Endothelial cell (in vitro differentiated cells): Measurements from ENCODE around the gene GPR65. TPM values are rescaled to one million over a fixed set of nuclear protein-coding genes. Genes with fewer than 3 reads are reported as not detected.

ENCODE experiments used
- DNase-seq: peaks from one replicate; pipeline ENCODE4 v3.0.0; 2021; ENCODE audit warnings: low spot score
- H3K27ac Mint-ChIP-seq: one replicate; pipeline ENCODE4 v1.8.0; 2021; ENCODE audit warnings: mixed read lengths, inconsistent platforms; ENCODE audit not compliant: unreplicated experiment
- H3K27me3 Mint-ChIP-seq: one replicate; pipeline ENCODE4 v1.8.0; 2021; ENCODE audit warnings: mild to moderate bottlenecking, moderate library complexity, mixed read lengths, inconsistent platforms; ENCODE audit not compliant: unreplicated experiment
- H3K36me3 Mint-ChIP-seq: one replicate; pipeline ENCODE4 v1.8.0; 2021; ENCODE audit warnings: mild to moderate bottlenecking, low read depth, mixed read lengths, inconsistent platforms; ENCODE audit not compliant: unreplicated experiment
- H3K4me1 Mint-ChIP-seq: one replicate; pipeline ENCODE4 v1.8.0; 2021; ENCODE audit warnings: mild to moderate bottlenecking, mixed read lengths, inconsistent platforms; ENCODE audit not compliant: unreplicated experiment
- H3K4me3 Mint-ChIP-seq: one replicate; pipeline ENCODE4 v1.8.0; 2021; ENCODE audit warnings: mild to moderate bottlenecking, mixed read lengths, inconsistent platforms; ENCODE audit not compliant: unreplicated experiment
- H3K9me3 Mint-ChIP-seq: one replicate; pipeline ENCODE4 v1.8.0; 2021; ENCODE audit warnings: mixed read lengths, inconsistent platforms; ENCODE audit not compliant: unreplicated experiment
- total RNA-seq: library from RNA; stranded (reverse); fragmentation: NEBNext Ultra II Directional; extraction: Animal tissue kit (Norgen Biotek cat#: 25700); gene quantifications from one replicate; pipeline ENCODE4 v1.2.1, GENCODE V29; 2021; ENCODE audit not compliant: unreplicated experiment
- TF ChIP-seq, protein P1 (sequence below): fragments of 200-600 bp; sonication (generic); IDR thresholded peaks from one replicate; pipeline ENCODE4 v1.5.0; 2021; ENCODE audit warnings: antibody characterized with exemption; ENCODE audit not compliant: unreplicated experiment

Gene GPR65
- total RNA-seq, 1 donor from 2014 or later: 0.64 TPM

DNA sequence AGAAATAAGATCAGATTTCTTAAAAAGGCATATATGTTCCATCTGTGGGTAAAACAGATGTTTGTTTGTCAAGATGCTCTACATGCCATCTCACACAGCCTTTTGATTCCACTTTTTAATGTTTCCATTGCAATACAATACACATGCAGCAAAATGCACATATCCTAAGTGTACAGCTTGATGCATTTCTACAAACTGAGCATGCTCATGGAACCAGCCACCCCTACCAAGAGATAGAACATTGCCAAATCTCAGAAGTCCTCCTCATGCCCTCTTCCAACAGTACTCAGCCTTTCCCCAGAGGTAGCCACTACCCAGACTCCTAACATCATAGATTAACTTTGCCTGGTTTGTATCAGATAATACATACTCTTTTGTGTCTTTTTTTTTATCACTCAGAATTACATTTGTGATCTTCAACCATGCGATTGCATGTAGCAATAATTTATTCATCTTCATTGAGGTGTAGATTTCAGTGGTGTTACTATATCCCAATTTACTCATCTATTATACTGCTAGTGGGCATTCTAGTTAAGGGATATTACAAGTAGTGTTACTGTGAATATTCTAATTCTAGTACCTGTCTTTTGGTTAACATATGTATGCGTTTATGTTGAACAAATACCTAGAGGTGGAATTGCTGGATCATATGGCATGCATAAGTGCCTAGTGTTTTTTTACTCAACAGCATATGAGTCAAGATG is 3.3 kb downstream of the GPR65 start:
- Mint-ChIP-seq H3K4me1 (no peaks in the 10 kb centered on the region), H3K36me3 (no peaks in the 10 kb centered on the region), H3K9me3 (no peaks in the 10 kb centered on the region), H3K27ac (no peak overlapping the region), H3K27me3 (no peaks in the 10 kb centered on the region), H3K4me3 (no peak overlapping the region)
- TF ChIP-seq, protein P1, sequence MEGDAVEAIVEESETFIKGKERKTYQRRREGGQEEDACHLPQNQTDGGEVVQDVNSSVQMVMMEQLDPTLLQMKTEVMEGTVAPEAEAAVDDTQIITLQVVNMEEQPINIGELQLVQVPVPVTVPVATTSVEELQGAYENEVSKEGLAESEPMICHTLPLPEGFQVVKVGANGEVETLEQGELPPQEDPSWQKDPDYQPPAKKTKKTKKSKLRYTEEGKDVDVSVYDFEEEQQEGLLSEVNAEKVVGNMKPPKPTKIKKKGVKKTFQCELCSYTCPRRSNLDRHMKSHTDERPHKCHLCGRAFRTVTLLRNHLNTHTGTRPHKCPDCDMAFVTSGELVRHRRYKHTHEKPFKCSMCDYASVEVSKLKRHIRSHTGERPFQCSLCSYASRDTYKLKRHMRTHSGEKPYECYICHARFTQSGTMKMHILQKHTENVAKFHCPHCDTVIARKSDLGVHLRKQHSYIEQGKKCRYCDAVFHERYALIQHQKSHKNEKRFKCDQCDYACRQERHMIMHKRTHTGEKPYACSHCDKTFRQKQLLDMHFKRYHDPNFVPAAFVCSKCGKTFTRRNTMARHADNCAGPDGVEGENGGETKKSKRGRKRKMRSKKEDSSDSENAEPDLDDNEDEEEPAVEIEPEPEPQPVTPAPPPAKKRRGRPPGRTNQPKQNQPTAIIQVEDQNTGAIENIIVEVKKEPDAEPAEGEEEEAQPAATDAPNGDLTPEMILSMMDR: no peak
- no peak for DNase-seq

DNA sequence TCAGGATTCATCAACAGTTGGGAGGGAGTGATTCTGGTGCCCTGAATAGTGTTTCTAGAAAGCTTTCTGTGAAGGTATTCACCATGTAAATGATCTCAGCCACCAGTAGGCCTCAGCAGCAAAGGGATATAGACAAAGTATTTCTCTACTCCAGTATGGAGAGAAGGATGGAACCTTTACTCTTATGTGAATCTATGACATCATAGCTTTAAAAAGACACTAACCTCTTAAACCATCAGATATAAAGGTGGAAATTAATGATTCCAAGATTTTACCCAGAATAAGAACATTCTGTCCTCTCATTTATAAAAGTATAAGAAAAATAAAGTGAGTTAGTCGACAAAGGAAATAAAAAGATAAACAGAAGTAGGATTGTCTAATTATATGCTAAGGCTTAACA is 4.6 kb downstream of the GPR65 start:
- H3K36me3 Mint-ChIP-seq: no peaks in the 10 kb centered on the region
- peaks cover 6% of the 10 kb centered on the region for H3K27me3 Mint-ChIP-seq
- H3K9me3 Mint-ChIP-seq: no peaks in the 10 kb centered on the region
- H3K4me1 Mint-ChIP-seq: no peaks in the 10 kb centered on the region
- TF ChIP-seq, protein P1: no peak
- no peak overlapping the region for H3K4me3 Mint-ChIP-seq
- DNase-seq: no peak
- H3K27ac Mint-ChIP-seq: no peak overlapping the region

DNA sequence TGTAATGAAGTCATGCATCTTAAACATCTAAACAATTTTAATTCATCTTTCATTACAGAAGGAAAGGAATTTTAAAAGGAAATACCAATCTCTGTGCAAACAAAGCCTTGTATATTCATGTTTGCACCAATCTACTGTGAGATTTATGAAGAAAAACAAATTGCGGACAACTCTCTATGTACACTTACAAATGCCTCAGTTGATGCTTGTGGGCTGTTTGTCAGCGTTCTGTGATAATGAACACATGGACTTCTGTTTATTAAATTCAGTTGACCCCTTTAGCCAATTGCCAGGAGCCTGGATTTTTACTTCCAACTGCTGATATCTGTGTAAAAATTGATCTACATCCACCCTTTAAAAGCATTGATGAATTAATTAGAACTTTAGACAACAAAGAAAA is 5.4 kb downstream of the GPR65 start:
- H3K36me3 Mint-ChIP-seq: no peaks in the 10 kb centered on the region
- DNase-seq: no peak
- TF ChIP-seq, protein P1: no peak
- H3K4me1 Mint-ChIP-seq: peaks cover under 1% of the 10 kb centered on the region
- no peak overlapping the region for H3K4me3 Mint-ChIP-seq
- H3K27ac Mint-ChIP-seq: no peak overlapping the region
- H3K9me3 Mint-ChIP-seq: no peaks in the 10 kb centered on the region
- peaks cover 6% of the 10 kb centered on the region for H3K27me3 Mint-ChIP-seq

DNA sequence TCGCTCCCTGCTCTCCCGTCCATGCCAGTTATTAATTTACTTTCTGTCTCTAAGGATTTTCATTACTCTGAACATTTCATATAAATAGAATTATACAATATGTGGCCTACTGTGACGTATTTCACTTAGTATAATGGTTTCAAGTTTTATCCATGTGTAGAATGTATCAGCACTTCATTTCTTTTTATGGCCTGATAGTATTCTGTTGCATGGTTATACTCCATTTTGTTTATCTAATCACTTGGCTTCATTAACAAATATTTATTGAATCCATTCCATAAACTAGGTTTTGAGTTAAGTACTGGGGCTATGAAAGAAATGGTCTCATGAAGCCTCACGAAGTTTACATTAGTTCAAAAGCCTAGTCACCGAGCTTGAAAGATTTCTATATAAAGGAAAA is 7.6 kb downstream of the GPR65 start:
- no peak overlapping the region for H3K4me3 Mint-ChIP-seq
- no peaks in the 10 kb centered on the region for H3K9me3 Mint-ChIP-seq
- H3K4me1 Mint-ChIP-seq: peaks cover 7% of the 10 kb centered on the region
- TF ChIP-seq, protein P1: no peak
- H3K36me3 Mint-ChIP-seq: no peaks in the 10 kb centered on the region
- peaks cover 6% of the 10 kb centered on the region for H3K27me3 Mint-ChIP-seq
- no peak for DNase-seq
- H3K27ac Mint-ChIP-seq: no peak overlapping the region

DNA sequence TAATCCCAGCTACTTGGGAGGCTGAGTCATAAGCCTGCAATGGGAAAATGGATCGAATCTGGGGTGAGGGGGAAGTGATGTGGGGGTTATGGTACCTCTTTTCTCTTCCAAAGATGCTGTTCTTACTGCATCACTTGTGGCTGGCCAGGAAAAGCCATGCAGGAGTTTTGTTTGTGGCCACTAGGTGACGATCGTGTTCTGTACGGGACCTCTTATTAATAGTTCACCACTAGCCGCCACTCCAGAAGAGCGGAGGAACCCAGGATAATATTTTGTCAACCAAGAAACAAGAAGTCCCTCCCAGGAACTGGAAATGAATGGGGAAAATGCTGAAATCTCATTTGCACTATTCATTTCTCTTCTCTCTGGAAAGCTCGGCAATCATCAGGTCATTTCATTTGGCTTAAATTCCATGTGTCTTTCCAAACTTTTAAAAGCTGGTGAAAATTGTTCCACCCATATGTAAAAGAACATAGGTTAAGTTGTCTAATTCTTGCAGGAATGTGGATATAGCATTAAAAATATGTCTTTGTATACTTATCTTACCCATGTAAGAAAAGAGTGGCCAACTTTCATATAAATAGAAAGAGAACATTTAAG is 8.9 kb downstream of the GPR65 start:
- TF ChIP-seq, protein P1: peak; percentile 91
- DNase-seq: peak; percentile 65
- no peaks in the 10 kb centered on the region for H3K36me3 Mint-ChIP-seq
- H3K4me1 Mint-ChIP-seq: peaks cover 9% of the 10 kb centered on the region
- no peak overlapping the region for H3K27ac Mint-ChIP-seq
- H3K27me3 Mint-ChIP-seq: peaks cover 8% of the 10 kb centered on the region
- no peak overlapping the region for H3K4me3 Mint-ChIP-seq
- H3K9me3 Mint-ChIP-seq: no peaks in the 10 kb centered on the region
